ENCODE results near the gene FNDC3B.

Gene FNDC3B

GRCh38 chr3:172140499-172141391, 101.4 kb downstream of the FNDC3B start:
- DNase-seq = peak; percentile 14

- no peak for DNase-seq
These were observed 102.9 kb downstream of the FNDC3B start for GRCh38 chr3:172142051-172142863.

- DNase-seq = no peak
These were observed 103.6 kb downstream of the FNDC3B start for GRCh38 chr3:172142864-172143451.

DNA sequence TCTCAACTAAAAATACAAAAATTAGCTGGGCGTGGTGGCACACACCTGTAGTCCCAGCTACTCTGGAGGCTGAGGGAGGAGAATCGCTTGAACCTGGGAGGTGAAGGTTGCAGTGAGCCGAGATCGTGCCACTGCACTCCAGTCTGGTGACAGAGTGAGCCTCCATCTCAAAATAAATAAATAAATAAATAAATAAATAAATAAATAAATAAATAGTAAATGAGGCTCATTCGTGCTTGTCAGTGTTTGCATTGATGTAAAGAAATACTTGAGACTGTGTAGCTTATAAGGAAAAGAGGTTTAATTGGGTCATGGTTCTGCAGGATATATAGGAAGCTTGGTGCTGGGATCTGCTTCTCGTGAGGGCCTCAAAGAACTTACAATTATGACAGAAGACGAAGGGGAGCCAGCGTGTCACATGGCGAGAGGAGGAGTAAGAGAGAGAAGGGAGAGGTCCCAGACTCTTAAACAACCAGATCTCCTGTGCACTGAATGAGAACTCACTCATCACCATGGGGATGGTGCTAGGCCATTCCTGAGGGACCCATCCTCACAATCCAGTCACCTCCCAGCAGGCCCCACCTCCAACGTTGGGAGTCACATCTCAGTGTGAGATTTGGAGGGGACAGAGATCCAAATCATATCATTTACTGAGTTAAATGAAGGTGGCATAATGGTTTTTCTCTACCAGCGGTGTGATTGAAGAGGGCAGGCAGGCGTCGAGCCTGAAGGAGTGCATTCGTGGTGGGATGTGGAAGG, 104.5 kb downstream of the FNDC3B start:
- DNase-seq = no peak

DNA sequence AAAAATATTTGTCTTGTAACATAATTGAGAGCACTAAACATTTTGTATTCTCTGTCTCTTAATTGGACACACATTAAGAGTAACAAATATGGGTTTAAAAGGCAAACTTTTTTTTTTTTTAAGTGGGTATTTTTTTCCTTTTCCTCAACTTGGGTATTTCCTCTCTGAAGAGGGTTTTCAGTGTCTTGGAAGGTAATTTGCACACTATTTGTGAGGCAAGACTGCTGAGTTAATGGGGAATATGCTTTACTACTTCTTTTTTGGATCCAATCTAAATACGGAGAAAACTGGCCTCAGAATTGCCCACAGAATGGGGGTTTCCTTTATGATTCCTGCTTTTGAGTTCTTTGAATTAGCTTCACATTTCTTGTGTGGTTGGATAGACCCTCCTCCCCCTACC, 105.2 kb downstream of the FNDC3B start:
- DNase-seq = no peak

DNA sequence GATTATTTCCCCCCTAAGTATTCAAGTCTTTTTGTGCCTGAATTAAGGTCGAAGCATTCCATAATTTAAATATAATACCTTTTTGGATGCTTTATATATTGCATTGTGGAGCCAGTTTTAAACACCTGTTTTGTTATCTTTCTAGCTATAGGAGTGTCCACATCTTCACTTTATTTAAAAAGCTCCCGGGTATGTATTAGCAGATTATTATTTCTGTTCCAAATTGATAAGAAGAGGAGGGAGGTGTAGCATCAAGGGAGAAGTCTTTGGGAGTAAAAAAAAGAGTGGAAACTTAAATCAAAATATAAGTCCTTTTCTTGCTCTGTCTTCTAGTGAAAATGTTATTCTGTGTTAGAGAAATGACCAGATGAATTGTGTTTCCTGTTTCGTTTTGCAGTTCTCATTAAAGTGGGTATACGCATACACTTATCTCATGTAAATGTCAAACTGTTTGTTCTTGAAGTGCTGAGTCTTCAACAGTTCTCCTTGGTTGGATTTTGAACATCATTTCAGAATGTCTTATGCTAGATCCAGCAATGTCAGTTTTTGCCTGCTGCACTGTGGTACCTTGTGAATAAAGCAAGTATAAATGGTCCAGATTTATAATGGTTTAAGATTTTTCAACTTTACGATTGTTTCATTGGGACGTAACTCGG, 105.8 kb downstream of the FNDC3B start:
- DNase-seq = no peak

DNA sequence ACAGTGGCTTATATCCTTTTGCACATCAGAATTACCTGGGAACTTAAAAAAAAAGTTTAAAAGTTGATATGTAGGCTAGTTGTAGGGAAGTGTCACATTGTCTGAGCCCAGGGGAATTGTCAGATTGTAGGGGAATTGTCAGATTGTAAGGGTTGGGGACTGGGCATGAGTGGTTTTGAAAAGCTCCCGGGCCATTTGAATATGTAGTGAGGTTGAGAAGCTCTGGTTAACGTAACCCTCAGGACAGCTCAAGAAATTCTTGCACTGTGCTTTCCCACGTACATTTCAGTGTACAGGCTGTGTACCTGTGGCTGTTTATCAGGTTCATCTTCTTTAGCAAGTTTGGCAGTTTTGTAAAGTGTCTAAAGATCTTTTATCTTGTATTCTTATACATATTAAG, 107.0 kb downstream of the FNDC3B start:
- no peak for DNase-seq

DNA sequence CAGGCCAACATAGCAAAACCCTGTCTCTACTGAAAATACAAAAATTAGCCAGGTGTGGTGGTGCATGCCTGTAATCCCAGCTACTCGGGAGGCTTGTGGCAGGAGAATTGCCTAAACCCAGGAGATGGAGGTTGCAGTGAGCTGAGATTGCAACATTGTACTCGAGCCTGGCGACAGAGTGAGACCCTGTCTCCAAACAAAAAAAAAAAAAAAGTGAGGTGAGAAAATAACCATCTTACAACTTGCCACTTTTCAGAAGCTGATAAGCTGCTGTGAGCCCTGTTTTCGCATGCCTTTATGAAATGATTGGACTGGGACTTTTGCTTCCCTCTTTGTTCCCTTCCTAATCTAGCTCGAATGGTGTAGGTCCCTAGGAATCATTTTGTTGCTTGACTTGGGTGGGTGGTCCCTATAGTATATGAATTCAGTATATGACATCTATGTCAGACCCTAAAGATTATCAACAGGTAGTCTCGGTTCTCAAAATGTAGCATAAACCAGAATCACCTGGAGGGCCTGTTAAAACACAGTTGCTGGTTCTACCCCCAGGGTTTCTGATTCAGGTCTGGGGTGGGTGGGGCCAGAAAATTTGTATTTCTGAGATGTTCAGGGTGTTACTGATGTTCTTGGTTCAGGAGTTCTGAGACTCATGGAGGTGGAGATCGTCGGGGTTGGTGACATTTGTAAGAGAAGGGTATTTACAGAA, 107.9 kb downstream of the FNDC3B start:
- no peak for DNase-seq

- no peak for DNase-seq
These were observed 108.9 kb downstream of the FNDC3B start for GRCh38 chr3:172148241-172148640.

DNA sequence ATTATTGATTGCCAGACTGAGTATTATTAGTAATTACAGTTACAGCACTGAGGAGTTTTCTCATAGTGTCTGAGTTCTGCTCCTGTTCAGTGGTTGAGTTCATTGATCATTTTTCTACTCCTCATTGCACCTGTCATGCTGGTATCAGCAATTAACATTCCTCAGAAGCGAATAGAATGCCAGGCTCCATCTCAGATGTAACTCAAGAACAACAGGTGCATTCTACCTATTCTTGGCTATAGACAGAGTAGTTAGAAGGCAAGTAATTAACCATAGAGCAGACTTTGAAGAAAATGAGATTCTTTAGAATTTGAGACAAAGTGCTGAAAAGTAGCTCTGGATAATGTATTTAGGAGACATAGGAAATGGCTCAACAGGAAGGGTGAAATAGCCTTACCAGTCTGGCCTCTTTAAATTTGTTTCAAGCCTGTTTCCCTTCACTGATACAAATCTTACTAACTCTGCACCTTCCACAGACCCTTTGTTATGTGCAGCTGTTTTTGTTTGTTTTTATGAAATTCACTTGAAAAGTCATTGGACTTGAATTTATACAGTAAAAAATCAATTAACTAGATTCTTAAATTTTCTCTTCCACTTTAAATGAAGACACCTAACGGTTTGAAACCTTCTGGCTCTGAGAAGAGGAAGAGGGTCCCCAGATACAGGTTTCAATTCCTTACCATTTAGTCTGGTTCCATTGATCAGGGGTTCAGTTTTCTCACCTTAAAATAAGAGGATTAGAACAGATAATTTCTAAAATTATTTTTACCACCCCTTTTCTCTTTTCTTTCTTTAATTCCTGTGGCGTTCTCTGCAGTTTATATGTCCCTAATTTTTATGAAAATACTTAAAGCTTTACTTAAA, 109.6 kb downstream of the FNDC3B start:
- DNase-seq = peak; percentile 14

DNA sequence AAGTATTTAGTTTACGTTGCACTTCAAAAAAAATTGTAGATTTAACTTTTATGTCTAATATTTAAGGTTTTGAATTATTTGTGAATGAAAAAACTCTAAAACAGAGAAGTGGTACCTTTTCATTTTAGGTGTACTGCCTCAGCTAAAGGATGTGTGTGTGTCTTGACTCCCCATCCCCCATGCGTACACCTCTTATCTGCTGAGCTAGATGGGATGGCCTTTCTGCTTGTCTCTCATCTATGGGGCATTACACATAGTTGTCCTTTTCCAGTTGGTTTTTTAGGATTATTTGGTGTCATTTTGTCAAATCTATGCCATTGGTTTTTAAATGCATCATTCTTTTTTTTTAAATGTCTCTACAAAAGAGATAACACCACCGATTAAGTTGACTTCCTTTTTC, 110.9 kb downstream of the FNDC3B start:
- DNase-seq = no peak

DNA sequence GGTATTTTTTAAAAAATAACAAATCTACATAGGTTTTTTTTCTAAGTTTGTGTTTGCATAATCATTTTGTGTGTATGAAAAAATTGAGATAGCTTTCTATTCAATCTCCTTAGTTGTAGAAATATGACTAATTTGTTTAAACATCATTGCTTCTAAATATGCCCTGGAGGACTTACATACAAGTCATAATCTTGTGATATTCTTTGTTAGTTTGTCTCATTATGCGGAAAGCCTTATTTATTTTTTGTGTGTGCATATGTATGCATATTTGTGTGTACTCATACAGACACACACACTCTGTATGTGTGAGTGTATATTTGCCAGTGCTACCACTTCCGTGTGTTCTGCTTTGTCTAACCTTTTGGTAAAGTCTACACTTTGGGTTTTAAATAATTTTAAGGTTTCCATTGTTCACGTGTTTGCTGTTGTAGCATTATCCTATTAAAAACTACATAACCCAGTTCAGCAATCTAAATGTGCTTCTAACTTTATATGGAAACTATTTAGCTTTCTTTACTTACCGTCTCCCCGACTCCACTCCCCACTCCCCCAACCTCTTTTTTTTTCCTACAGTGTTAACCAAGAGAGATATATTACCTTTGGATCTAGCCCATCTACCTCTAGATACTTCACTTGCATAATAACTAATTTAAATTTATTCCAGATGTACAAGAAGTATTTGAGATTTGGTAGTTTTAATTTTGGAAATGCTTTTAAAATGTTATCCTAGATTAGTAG, 111.7 kb downstream of the FNDC3B start:
- no peak for DNase-seq

- DNase-seq = no peak
These were observed 112.6 kb downstream of the FNDC3B start for GRCh38 chr3:172151651-172152649.

DNA sequence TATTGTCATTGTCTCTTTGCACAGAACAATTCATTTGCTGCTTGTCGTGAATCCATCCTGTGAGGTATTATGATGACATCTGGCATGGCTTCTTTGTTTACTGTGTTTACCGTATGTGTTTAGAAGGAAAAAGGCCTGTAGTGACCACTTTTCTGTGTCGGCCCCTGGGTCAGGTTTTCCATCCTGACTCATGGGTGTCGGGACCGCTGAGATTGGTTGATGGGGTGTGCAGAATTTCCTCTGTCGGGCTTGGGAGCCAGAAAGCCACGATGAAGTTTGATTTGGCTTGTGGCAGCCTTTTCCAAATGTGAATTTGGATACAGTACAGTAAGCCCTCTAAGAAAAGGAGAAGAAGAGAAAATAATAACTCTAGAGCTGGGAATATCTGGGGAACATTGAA, 113.5 kb downstream of the FNDC3B start:
- no peak for DNase-seq

DNA sequence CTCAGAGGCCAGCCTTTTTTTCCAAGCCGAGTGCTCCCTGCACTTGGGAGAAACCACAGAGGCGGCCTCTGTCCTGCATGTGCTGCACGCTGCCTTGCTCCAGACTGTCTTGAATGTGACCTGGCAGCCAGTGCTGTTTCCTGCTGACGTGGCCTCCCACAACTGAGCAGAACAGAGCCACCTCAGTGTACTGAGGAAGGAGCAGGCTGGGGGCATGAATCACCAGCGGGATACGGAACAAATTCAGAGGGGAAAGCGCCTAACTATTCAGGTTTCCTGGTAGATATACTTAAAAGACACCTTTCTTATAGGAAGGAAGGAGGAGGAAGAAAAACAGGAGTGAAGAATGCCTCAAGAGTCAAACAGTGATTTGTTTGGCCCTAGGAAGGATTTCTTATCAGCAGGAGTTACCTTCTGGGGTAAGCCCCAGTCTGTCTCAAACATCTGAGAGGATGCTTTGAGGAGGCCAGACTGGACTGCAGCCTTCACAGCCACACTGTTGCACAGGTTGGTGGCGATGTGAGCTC, 114.0 kb downstream of the FNDC3B start:
- DNase-seq = no peak

DNA sequence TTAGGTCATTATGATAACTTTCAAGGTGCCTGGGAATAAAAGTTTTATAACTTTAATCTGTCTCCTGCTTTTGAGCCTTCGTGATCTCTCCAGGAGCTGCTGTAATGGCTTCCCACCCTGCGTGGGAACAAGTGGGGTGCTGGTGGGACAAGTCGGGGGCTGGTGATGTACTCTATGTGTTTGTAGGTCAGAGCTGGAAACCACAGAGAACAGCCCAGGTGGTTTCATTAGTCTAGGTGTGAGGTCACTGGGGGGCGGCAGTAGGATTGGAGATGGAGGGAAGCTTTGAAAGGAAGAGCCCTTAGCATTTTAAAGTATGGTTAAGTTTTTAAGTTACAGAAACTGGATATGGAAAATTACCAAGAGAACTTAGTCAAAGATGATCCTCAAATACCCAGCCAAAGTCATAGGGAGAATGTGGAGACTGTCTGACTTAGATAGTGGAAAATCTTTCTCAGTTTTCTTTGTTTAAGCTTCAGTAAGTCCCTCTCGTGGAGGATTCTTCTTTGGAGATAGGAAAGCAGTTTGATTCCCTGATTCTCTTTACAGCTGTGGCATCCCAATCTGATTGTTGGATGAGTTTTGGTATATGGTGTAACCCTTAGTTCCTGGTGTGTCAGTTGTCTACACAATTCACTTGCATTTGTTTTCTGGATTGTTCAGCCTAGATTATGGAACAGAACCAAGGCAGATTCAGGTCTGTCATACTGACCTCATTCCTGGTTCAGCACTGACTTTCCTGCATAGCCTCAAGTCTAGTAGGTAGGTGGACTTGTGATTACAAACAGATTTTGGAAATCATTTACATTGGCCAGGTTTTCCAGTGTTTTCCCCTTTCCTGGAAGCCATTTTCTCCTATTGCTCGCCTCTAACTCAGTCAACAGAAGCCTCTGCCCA, 115.6 kb downstream of the FNDC3B start:
- no peak for DNase-seq

DNA sequence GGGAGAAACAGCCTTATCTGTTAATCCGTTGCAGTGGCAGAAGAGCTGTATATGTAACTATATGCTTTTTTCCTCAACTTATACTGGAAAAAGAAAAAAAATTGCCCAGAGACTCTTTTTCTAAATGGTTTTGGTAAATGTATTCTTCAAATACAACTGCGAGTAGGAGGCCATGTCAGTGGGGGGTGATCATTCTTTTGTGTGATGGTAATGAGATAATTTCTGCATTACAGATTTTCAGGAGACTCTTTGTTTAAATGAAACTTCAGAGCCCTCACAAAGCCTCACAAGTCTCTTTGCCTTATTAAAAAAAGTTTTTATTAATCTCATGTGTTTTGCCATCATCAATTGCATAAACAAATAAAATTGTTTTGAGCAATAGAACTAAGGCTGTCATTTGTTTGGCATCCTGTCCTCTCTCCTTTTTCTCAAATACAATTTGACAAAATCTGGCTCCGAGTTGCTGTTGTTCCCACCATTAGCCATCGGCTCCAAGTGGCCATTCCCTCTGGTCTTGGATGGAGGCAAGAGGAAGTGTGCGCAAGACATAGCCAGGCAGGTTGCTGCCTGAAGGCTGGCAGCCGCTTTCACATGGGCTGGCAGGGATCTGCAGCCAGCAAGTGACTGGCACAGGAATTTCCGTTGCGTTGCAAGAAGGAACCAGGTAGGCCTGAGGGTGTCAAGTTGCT, 116.7 kb downstream of the FNDC3B start:
- DNase-seq = peak; percentile 29
